ENCODE results near the gene NUB1. TPM values are rescaled to one million over a fixed set of nuclear protein-coding genes. Genes with fewer than 3 reads are reported as not detected.

Gene NUB1
- polyA plus RNA-seq, 3 donors = 32.0 to 39.2 (median 37.2) TPM

DNA sequence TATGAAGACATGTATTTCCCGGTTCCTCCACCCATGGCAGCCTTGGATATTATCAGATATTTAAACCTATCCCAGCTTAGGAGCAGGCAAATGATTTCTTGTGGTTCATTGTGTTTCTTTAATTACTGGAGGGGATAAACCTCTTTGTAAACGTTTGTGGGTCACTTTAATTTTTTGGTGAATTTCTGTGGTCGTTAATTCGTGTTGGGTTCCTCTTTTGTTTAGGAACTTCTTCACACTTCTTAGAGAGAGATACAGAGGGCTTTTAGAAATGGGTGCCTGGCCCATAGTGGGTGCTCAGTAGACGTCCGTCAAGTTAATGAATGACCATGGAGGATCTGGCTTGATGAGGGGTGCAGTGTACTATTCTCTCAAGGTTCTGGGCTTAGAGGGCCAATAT lies 27.2 kb upstream of the NUB1 start:
- TF ChIP-seq, protein P1, sequence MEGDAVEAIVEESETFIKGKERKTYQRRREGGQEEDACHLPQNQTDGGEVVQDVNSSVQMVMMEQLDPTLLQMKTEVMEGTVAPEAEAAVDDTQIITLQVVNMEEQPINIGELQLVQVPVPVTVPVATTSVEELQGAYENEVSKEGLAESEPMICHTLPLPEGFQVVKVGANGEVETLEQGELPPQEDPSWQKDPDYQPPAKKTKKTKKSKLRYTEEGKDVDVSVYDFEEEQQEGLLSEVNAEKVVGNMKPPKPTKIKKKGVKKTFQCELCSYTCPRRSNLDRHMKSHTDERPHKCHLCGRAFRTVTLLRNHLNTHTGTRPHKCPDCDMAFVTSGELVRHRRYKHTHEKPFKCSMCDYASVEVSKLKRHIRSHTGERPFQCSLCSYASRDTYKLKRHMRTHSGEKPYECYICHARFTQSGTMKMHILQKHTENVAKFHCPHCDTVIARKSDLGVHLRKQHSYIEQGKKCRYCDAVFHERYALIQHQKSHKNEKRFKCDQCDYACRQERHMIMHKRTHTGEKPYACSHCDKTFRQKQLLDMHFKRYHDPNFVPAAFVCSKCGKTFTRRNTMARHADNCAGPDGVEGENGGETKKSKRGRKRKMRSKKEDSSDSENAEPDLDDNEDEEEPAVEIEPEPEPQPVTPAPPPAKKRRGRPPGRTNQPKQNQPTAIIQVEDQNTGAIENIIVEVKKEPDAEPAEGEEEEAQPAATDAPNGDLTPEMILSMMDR (IDR thresholded peaks at IDR 0.05) = no peak
- Mint-ChIP-seq H3K27me3 (ENCODE audit: low read depth in 3 of 3) (peaks cover 0 to 8% (median 0%) of the 10 kb centered on the region in 3 donors), H3K27ac (no peak overlapping the region), H3K4me3 (no peak overlapping the region), H3K9me3 (peaks cover 7 to 19% (median 14%) of the 10 kb centered on the region in 7 donors), H3K4me1 (peaks cover 6% of the 10 kb centered on the region), H3K36me3 (no peaks in the 10 kb centered on the region)
- H3K9me3 ChIP-seq (replicated peaks in 1 of 2; ENCODE audit: control insufficient read depth in 1 of 2, insufficient read depth in 1 of 2, low read length in 2 of 2) = peaks cover 15 to 16% of the 10 kb centered on the region in 2 donors
- peaks cover 0 to 1% of the 10 kb centered on the region in 2 donors for H3K27me3 ChIP-seq (ENCODE audit: control insufficient read depth in 2 of 2, insufficient read depth in 2 of 2, low read length in 2 of 2)
- H3K4me2 ChIP-seq (replicated peaks; ENCODE audit: extremely low read depth, low read length, poor library complexity, severe bottlenecking) = no peak overlapping the region
- H3K27ac ChIP-seq (ENCODE audit: low read depth in 1 of 2, low read length in 2 of 2) = no peak overlapping the region
- no peak overlapping the region for H3K9ac ChIP-seq (ENCODE audit: insufficient read depth, low read length, poor library complexity, severe bottlenecking)
- intact Hi-C loops (cut with micrococcal nuclease) = loop anchor here (2.0 to 5.0 kb wide), 2 partner anchors 36 to 133 kb away; no protein-coding TSS in a partner anchor
- H3K79me2 ChIP-seq (ENCODE audit: insufficient read depth, low read length) = no peaks in the 10 kb centered on the region
- peaks cover 3 to 4% of the 10 kb centered on the region in 2 donors for H3K4me1 ChIP-seq (ENCODE audit: control insufficient read depth in 1 of 2, insufficient read depth in 2 of 2, low read length in 2 of 2)
- WGBS (ENCODE audit: insufficient coverage) = 41% methylated on average over 3 of the region's 6 CpGs
- no peaks in the 10 kb centered on the region for H3K36me3 ChIP-seq (replicated peaks in 1 of 2; ENCODE audit: control insufficient read depth in 1 of 2, insufficient read depth in 2 of 2, low read length in 2 of 2)
- no peaks in the 10 kb centered on the region for H4K20me1 ChIP-seq (ENCODE audit: insufficient read depth, low read length)
- DNase-seq = no peak
- H3K4me3 ChIP-seq (replicated peaks in 1 of 3; ENCODE audit: low read depth in 2 of 3, low read length in 3 of 3) = no peak overlapping the region
- no peak overlapping the region for H2AFZ ChIP-seq (ENCODE audit: insufficient read depth, low read depth, low read length, poor library complexity, severe bottlenecking)

DNA sequence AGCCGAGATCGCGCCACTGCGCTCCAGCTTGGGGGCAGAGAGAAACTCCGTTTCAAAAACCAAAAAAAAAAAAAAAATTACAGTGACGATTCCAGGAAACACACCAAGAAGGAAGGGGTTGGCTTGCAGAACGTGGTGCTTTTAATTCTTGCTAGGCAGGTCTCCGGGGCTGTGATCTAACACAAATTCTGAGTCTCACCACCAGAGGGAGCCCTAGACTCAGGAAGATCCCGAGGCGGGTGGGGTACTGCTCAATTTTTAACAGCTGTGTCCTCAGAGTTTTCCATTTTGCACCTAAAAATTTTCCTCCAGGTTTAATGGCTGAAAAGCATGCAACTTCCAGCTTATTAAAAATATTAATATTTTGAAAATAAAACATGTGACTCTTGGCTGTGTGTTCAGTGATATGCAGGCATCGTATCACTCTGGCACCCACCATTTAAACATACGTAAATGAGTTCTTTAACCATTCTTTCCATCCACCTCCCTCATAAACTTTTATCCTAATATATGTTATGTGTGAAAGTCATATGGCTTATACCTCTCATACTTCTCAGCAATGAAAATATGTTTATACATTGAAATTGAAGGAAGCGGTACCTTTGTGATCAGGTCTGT lies 26.5 kb upstream of the NUB1 start:
- TF ChIP-seq, protein P1 (IDR thresholded peaks at IDR 0.05) = peak; percentile 92
- no peak overlapping the region for H3K27ac Mint-ChIP-seq
- H3K79me2 ChIP-seq (ENCODE audit: insufficient read depth, low read length) = no peaks in the 10 kb centered on the region
- intact Hi-C loops (cut with micrococcal nuclease) = loop anchor here (2.0 kb wide), 1 partner anchor 36 kb away; no protein-coding TSS in a partner anchor
- peak; percentile 55 to 73 (median 69) for DNase-seq
- no peak overlapping the region for H3K27ac ChIP-seq (ENCODE audit: low read depth in 1 of 2, low read length in 2 of 2)
- H3K9me3 ChIP-seq (replicated peaks in 1 of 2; ENCODE audit: control insufficient read depth in 1 of 2, insufficient read depth in 1 of 2, low read length in 2 of 2) = peaks cover 22 to 23% of the 10 kb centered on the region in 2 donors
- 0% methylated on average over 3 of the region's 13 CpGs for WGBS (ENCODE audit: insufficient coverage)
- H3K4me1 ChIP-seq (ENCODE audit: control insufficient read depth in 1 of 2, insufficient read depth in 2 of 2, low read length in 2 of 2) = peaks cover 3 to 4% of the 10 kb centered on the region in 2 donors
- H3K36me3 Mint-ChIP-seq = no peaks in the 10 kb centered on the region
- no peak overlapping the region for H3K4me2 ChIP-seq (replicated peaks; ENCODE audit: extremely low read depth, low read length, poor library complexity, severe bottlenecking)
- H3K36me3 ChIP-seq (replicated peaks in 1 of 2; ENCODE audit: control insufficient read depth in 1 of 2, insufficient read depth in 2 of 2, low read length in 2 of 2) = no peaks in the 10 kb centered on the region
- peak overlapping the region in 1 of 2 donors; percentile 81 for H3K4me3 Mint-ChIP-seq
- peaks cover 10 to 27% (median 22%) of the 10 kb centered on the region in 7 donors for H3K9me3 Mint-ChIP-seq
- H3K4me3 ChIP-seq (replicated peaks in 1 of 3; ENCODE audit: low read depth in 2 of 3, low read length in 3 of 3) = no peak overlapping the region
- H3K4me1 Mint-ChIP-seq = peaks cover 6% of the 10 kb centered on the region
- no peaks in the 10 kb centered on the region for H3K27me3 ChIP-seq (ENCODE audit: control insufficient read depth in 2 of 2, insufficient read depth in 2 of 2, low read length in 2 of 2)
- no peak overlapping the region for H3K9ac ChIP-seq (ENCODE audit: insufficient read depth, low read length, poor library complexity, severe bottlenecking)
- no peaks in the 10 kb centered on the region for H4K20me1 ChIP-seq (ENCODE audit: insufficient read depth, low read length)
- H3K27me3 Mint-ChIP-seq (ENCODE audit: low read depth in 3 of 3) = peaks cover 0 to 8% (median 0%) of the 10 kb centered on the region in 3 donors
- H2AFZ ChIP-seq (ENCODE audit: insufficient read depth, low read depth, low read length, poor library complexity, severe bottlenecking) = no peak overlapping the region

Data from CD14-positive monocyte (primary cell).